ENCODE data around the gene PDHA2. TPM values are rescaled to one million over a fixed set of nuclear protein-coding genes. Genes with fewer than 3 reads are reported as not detected.

Gene PDHA2
- total RNA-seq, 1 donor from 2014 or later = not detected

DNA sequence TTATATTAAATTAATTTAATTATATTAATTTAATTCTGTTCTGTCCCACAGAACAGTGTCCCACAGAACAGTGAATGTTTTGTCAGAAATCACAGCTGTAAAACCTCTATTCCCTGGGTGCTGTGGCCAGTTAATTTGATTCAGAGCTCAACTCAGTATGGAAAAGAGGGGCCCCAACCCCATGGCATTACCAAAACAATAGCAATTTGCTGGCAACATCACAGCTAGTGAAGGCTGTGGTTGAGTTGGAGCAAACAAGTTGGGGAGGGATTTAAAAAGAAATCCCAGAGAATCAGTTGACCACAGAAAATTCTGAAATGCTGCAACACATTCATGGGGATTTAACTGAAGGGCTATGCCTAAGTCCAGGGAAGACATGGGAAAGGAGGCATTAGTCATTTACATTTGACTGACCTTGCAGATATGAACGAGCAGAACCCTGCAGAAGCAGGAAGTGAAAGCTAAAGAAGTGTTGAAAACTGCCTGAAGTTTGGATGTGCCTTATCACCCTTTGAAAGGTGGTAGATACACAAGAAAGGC is 30.1 kb downstream of the PDHA2 start:
- Mint-ChIP-seq H3K27me3 (ENCODE audit: unreplicated experiment) (no peaks in the 10 kb centered on the region), H3K4me1 (ENCODE audit: unreplicated experiment) (no peaks in the 10 kb centered on the region), H3K9me3 (ENCODE audit: unreplicated experiment) (no peaks in the 10 kb centered on the region), H3K4me3 (ENCODE audit: unreplicated experiment) (no peak overlapping the region), H3K36me3 (ENCODE audit: low read depth, unreplicated experiment) (no peaks in the 10 kb centered on the region), H3K27ac (ENCODE audit: unreplicated experiment) (no peak overlapping the region)
- TF ChIP-seq, protein P1, sequence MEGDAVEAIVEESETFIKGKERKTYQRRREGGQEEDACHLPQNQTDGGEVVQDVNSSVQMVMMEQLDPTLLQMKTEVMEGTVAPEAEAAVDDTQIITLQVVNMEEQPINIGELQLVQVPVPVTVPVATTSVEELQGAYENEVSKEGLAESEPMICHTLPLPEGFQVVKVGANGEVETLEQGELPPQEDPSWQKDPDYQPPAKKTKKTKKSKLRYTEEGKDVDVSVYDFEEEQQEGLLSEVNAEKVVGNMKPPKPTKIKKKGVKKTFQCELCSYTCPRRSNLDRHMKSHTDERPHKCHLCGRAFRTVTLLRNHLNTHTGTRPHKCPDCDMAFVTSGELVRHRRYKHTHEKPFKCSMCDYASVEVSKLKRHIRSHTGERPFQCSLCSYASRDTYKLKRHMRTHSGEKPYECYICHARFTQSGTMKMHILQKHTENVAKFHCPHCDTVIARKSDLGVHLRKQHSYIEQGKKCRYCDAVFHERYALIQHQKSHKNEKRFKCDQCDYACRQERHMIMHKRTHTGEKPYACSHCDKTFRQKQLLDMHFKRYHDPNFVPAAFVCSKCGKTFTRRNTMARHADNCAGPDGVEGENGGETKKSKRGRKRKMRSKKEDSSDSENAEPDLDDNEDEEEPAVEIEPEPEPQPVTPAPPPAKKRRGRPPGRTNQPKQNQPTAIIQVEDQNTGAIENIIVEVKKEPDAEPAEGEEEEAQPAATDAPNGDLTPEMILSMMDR (IDR thresholded peaks at IDR 0.05; ENCODE audit: unreplicated experiment) = no peak
- no peak for DNase-seq (ENCODE audit: low spot score)

DNA sequence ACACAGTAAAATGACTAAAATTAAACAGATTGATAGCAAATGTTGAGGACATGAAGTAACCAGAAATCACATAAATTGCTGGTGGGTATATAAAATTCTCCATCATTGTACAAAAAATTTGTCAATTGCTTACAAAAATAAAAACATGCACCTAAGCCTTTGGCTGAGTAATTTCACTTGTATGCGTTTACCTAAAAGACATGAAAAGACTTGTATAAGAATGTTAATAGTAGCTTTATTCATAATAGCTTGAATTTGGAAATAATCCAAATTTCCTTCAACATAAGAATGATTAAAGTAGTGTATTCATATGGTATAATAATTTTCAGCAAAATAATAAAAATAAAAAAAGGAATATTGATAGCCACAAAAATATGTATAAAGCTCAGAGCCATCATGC is 37.7 kb downstream of the PDHA2 start:
- Mint-ChIP-seq H3K4me1 (ENCODE audit: unreplicated experiment) (no peaks in the 10 kb centered on the region), H3K27me3 (ENCODE audit: unreplicated experiment) (no peaks in the 10 kb centered on the region), H3K36me3 (ENCODE audit: low read depth, unreplicated experiment) (no peaks in the 10 kb centered on the region), H3K4me3 (ENCODE audit: unreplicated experiment) (no peak overlapping the region), H3K9me3 (ENCODE audit: unreplicated experiment) (no peaks in the 10 kb centered on the region), H3K27ac (ENCODE audit: unreplicated experiment) (no peak overlapping the region)
- no peak for DNase-seq (ENCODE audit: low spot score)
- TF ChIP-seq, protein P1 (IDR thresholded peaks at IDR 0.05; ENCODE audit: unreplicated experiment) = no peak

DNA sequence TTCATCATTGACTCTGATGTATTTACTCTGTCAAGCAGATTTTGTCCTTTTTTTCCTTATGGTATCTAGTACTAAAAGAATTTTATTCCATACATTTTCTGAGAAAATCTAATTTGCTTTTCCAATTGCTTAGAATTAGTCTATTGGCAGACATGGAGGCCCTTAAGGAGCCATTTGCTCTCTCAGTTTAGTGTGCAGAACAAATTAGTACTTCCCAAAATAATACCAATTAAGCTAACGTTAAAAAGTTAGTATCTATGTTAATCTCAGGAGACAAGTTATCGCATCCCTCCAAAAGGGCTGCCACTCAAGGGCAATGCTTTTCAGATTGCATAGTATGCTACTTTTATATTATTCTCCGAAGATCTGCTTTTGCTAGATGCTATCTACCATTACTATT is 47.7 kb downstream of the PDHA2 start:
- no peaks in the 10 kb centered on the region for H3K27me3 Mint-ChIP-seq (ENCODE audit: unreplicated experiment)
- H3K36me3 Mint-ChIP-seq (ENCODE audit: low read depth, unreplicated experiment) = no peaks in the 10 kb centered on the region
- no peaks in the 10 kb centered on the region for H3K9me3 Mint-ChIP-seq (ENCODE audit: unreplicated experiment)
- TF ChIP-seq, protein P1 (IDR thresholded peaks at IDR 0.05; ENCODE audit: unreplicated experiment) = no peak
- DNase-seq (ENCODE audit: low spot score) = no peak
- H3K4me1 Mint-ChIP-seq (ENCODE audit: unreplicated experiment) = no peaks in the 10 kb centered on the region
- H3K27ac Mint-ChIP-seq (ENCODE audit: unreplicated experiment) = no peak overlapping the region
- no peak overlapping the region for H3K4me3 Mint-ChIP-seq (ENCODE audit: unreplicated experiment)

DNA sequence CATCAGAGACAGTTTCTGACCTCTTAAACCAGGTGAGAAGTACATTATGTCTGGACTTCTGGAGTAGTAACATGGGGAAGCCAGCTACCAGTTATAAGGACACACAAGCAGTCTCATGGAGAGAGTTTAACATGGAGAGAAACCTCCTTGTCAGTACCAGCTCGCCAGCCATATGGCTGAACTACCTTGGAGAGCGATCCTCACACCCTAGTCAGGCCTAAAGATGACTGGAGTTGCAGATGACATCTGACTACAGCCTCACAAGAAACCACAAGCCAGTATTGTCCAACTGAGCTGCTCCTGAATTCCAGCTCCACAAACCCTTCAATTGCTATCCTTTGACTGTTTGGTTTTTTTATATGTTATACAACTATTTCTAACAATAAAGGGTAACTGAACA is 49.8 kb downstream of the PDHA2 start:
- H3K27ac Mint-ChIP-seq (ENCODE audit: unreplicated experiment) = no peak overlapping the region
- no peaks in the 10 kb centered on the region for H3K36me3 Mint-ChIP-seq (ENCODE audit: low read depth, unreplicated experiment)
- no peaks in the 10 kb centered on the region for H3K27me3 Mint-ChIP-seq (ENCODE audit: unreplicated experiment)

More for the DNA sequence above, 49.8 kb downstream of the PDHA2 start:
- Mint-ChIP-seq H3K4me1 (ENCODE audit: unreplicated experiment) (no peaks in the 10 kb centered on the region), H3K9me3 (ENCODE audit: unreplicated experiment) (no peaks in the 10 kb centered on the region), H3K4me3 (ENCODE audit: unreplicated experiment) (no peak overlapping the region)
- DNase-seq (ENCODE audit: low spot score) = no peak
- TF ChIP-seq, protein P1 (IDR thresholded peaks at IDR 0.05; ENCODE audit: unreplicated experiment) = no peak
